ENCODE data around the gene ZNF816. TPM values are rescaled to one million over a fixed set of nuclear protein-coding genes. Genes with fewer than 3 reads are reported as not detected.

ZNF816 gene
- total RNA-seq, 1 experiment from 2014 or later: 8.9 TPM

GRCh38 chr19:52992109-52993004 is 29.7 kb upstream of the ZNF816 start:
- Histone ChIP-seq H3K36me3 (ENCODE audit: control insufficient read depth in 1 of 2, insufficient read depth in 2 of 2, low read length in 2 of 2) (no peaks in the 10 kb centered on the region), H3K4me3 (replicated peaks in 1 of 2; ENCODE audit: low read depth in 1 of 2, low read length in 2 of 2) (peak overlapping the region in 1 of 2 experiments; percentile 40; a peak in 2 of 4 replicates), H3K4me1 (ENCODE audit: control insufficient read depth in 1 of 2, insufficient read depth in 2 of 2, low read length in 2 of 2) (peaks cover 0 to 17% of the 10 kb centered on the region in 2 experiments; a peak in 2 of 4 replicates), H3K27ac (ENCODE audit: low read depth, low read length) (no peak overlapping the region), H4K20me1 (ENCODE audit: insufficient read depth) (no peaks in the 10 kb centered on the region), H3K9me3 (ENCODE audit: control insufficient read depth in 1 of 2, insufficient read depth in 1 of 2, low read depth in 1 of 2, low read length in 2 of 2) (peaks cover 0 to 3% of the 10 kb centered on the region in 2 experiments; a peak in 2 of 4 replicates), H3K9ac (ENCODE audit: low read length) (no peak overlapping the region), H3K9me2 (ENCODE audit: insufficient read depth) (no peaks in the 10 kb centered on the region), H3K4me2 (ENCODE audit: low read length) (peak overlapping the region; percentile 45), H3K79me2 (ENCODE audit: insufficient read depth, low read length) (no peaks in the 10 kb centered on the region), H3K27me3 (ENCODE audit: insufficient read depth, low read length) (no peaks in the 10 kb centered on the region), H2AFZ (ENCODE audit: low read depth, low read length, poor library complexity, severe bottlenecking) (no peak overlapping the region)
- DNase-seq (ENCODE audit: low read depth, low spot score): no peak
- ChIA-PET CTCF (no interaction called here), RAD21 (ENCODE audit: low non-redundant PET in 1 of 2, low total read pairs in 2 of 2, uncharacterized antibody in 2 of 2, unreplicated experiment in 2 of 2) (interaction anchor here in 1 of 2 experiments (0.7 kb wide), 1 partner anchor 744 kb away, joined by 4 read pairs; no protein-coding TSS in a partner anchor), POLR2A (no interaction called here)
- BruUV-seq (replicated peaks): no TSS peak
- intact Hi-C loops (cut with micrococcal nuclease): no loop called here
- TF ChIP-seq EGR1 (IDR thresholded peaks at IDR 0.05; ENCODE audit: low read depth) (no peak), JUND (IDR thresholded peaks at IDR 0.05) (no peak), ZBTB33 (IDR thresholded peaks at IDR 0.05; ENCODE audit: extremely low read depth, insufficient replicate concordance, low read length) (no peak), FOSL1 (IDR thresholded peaks at IDR 0.05; ENCODE audit: low read depth) (no peak), YY1 (IDR thresholded peaks at IDR 0.05; ENCODE audit: extremely low read depth, insufficient replicate concordance, low read depth, low read length) (no peak), ATF3 (IDR thresholded peaks at IDR 0.05) (no peak), REST (IDR thresholded peaks at IDR 0.05; ENCODE audit: low read depth) (no peak), ELF1 (IDR thresholded peaks at IDR 0.05; ENCODE audit: borderline replicate concordance, low read depth) (no peak), SP1 (IDR thresholded peaks at IDR 0.05; ENCODE audit: low read depth) (no peak)
- no peak for ATAC-seq

Data from HCT116 (cell line).